LNCAP (cell line): Measurements from ENCODE around the gene ENC1.

Source experiments
- TF ChIP-seq, protein P1 (sequence below): fragments of 450-650 bp; IDR thresholded peaks from 2 replicates; pipeline ENCODE4 v1.5.1; 2017; ENCODE audit warnings: mild to moderate bottlenecking

Gene ENC1

DNA sequence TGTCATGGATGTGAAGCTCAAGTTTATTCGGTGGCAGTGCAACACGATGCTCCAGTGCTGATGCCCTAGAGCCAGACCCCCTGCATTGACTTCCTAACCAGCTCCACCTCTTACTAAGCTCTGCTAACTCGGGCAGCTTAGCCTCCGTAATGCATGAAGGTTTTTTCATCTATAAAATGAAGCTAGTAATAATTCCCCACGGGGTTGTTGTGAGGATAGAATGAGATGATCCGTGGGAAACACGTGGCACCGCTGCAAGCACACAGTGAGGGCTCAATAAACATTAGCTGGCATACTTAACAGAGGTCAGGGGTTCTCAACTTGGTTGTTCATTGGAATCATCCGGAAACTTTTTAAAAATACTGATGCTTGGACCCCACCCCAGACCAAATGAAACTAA lies 6.8 kb downstream of the ENC1 start:
- TF ChIP-seq, protein P1, sequence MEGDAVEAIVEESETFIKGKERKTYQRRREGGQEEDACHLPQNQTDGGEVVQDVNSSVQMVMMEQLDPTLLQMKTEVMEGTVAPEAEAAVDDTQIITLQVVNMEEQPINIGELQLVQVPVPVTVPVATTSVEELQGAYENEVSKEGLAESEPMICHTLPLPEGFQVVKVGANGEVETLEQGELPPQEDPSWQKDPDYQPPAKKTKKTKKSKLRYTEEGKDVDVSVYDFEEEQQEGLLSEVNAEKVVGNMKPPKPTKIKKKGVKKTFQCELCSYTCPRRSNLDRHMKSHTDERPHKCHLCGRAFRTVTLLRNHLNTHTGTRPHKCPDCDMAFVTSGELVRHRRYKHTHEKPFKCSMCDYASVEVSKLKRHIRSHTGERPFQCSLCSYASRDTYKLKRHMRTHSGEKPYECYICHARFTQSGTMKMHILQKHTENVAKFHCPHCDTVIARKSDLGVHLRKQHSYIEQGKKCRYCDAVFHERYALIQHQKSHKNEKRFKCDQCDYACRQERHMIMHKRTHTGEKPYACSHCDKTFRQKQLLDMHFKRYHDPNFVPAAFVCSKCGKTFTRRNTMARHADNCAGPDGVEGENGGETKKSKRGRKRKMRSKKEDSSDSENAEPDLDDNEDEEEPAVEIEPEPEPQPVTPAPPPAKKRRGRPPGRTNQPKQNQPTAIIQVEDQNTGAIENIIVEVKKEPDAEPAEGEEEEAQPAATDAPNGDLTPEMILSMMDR: no peak

DNA sequence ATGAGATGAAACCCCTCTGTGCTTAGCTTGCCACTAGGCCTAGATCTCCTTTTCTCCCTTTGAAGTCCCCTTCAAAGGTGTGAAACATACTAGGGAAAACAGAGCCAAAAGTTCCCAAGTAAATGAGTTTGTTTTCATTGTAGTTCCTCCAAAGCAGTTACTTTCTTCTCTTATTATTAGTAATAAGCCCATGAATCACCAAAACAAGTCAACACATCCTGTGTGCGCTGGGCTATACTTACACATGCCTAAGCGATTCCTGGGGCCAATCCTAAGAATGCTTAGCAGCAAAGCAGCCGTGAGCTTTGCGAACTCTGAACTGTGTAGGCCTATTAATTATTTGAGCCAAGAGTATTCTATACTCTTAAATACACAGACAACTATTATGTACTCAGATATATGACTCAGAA lies 7.6 kb downstream of the ENC1 start:
- TF ChIP-seq, protein P1: no peak

DNA sequence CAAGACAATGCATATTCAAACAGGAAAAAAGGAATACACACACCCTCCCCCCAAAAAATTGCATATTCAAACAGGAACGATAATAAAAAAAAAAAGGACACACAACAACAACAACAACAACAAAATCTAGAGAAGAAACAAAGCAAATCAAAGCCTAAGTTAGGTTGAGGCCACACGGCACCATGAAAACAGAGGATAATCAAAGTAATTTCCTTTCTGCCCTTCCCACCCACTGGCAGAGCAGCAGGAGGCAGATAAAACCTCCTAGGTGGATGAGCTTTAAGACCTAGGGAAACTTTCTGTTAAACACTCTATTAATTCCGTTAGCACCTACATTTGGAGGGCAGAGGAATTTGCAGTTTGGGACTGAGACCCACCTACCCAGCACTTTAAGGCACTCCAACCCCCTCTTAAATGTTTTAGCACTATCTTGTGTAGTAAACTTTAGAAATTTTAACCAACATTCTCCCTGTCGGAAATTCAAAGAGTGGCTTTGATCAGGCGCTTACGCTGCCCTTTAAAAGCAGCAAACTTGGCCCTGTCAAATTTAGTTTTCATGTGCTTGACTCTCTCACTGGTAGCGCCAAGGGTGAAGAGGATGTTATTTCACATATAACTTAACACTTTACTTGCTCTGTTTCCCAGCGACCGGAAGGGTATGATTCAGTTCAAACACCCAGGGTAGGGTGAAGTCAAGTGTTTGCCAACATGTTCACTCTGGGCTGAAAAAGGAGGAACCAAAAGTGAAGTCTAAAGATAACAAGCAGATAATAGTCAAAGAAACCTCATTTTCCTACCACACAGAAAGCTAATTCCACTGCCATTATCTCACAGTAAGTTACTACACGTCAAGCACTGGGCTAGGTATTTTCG lies 9.2 kb downstream of the ENC1 start:
- TF ChIP-seq, protein P1: no peak

DNA sequence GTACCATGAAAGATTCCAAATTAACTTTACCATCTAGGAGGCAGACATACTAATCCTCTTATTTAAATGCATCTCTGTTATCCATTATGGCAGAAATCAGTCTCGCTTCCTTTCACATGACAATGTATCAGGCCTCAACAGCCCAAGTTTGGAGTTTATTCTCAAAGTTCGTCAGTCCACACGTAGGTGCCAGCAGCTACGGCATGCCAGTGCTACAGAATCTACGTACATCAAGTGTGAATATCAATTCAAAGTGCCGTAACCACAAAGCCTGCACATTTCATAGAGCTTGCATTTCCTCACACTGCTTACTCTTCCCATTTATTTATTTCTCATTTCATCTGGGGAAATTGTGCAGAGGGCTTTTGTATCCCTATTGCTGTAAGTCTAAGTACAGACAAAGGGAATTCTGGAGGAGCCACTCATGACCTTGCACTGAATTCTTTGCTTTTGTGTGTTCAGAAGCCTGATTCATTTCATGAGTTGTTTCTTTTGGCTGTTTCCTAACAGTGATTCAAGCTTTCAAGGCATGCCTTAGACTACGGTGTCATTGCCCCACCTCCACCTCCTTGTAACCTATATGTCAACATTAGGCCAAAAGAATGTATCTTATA lies 10.0 kb downstream of the ENC1 start:
- TF ChIP-seq, protein P1: no peak

DNA sequence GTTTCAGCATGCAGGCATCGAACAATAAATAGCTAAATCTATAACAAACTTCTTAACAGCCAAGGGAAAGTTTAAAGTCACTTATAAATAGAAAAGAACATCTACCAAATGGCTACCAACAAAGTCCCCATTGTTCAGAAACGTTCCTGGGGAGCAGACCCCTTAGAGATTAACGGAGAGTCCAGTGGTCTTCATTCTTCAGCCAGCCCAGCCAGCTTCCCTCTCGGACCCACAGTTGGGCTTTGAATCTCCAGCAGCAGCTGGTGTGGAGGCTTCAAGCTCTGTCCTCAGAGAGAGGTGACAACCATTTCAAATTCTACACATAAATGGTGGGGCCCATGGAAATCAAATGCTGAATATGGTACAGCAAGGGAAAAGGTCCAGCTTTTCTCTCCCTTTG lies 11.2 kb downstream of the ENC1 start:
- TF ChIP-seq, protein P1: no peak

DNA sequence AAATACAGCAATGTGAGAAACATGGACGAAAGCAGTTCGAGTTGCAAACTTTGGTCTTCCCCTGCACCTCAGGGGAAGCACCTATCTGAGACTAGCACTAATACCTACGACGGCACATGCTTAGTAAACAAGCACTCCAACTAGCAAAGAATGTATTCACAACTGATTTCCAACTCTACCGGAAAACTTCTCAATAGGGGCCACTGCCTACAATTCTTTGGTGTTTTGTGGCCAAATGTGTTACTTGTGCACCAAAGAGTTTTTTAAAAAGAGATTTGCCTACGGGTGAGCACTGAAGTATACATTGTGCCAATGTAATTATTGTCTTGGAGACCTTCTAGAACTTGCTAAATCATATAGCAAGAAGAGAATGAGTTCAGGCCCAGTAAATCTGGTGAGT lies 12.2 kb downstream of the ENC1 start:
- TF ChIP-seq, protein P1: no peak

DNA sequence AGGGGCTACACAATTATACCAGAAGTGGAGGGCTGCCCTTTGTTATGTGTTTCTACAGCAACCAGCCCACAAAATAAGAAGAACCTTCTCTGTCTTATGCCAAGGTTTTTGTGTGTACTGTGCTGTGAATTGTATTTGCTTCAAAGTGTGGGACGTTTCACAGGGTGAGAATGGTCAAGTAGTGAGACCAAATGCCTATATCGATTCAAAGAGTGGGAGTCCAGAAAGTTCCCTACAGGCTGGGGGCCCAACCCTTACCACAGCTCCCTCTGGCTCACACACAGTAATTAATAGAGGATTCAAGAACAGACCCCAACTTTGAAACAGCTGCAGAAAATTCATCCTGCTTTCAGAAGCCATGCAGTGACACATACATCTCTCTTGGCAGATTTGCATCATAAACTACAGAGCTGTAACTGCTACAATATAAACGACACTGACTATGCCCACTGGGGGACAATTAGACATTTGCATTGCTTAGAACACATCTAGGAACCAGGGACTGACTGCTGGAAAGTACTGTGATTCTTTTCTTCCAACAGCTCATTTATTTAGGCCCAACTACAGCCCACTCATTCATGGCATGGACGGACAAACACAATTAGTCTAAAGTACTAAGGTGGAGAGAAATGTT lies 12.8 kb downstream of the ENC1 start:
- TF ChIP-seq, protein P1: no peak
